IMR-90 (cell line): Measurements from ENCODE around the gene NUDT16.

Experiments used
- CHD1 ChIP-seq: IDR thresholded peaks from 2 replicates; pipeline ENCODE4 v1.6.1; 2012; ENCODE audit warnings: low read depth, low read length, improper control_type of control experiment
- CTCF ChIP-seq: conservative IDR thresholded peaks from 2 replicates; pipeline ENCODE4 v1.5.1; 2012; ENCODE audit warnings: mild to moderate bottlenecking, low read depth, low read length, improper control_type of control experiment
- POLR2A ChIP-seq: IDR thresholded peaks from 2 replicates; pipeline ENCODE4 v1.6.1; 2012; ENCODE audit warnings: mild to moderate bottlenecking, low read depth, low read length
- RCOR1 ChIP-seq: IDR thresholded peaks from 2 replicates; pipeline ENCODE4 v1.6.1; 2012; ENCODE audit warnings: mild to moderate bottlenecking, low read length, improper control_type of control experiment; ENCODE audit not compliant: insufficient replicate concordance

- TF ChIP-seq CTCF = no peak
- no peak for TF ChIP-seq POLR2A
- TF ChIP-seq CHD1 = no peak
- no peak for TF ChIP-seq RCOR1
Observed at GRCh38 chr3:131397889-131398288, 16.3 kb downstream of the NUDT16 start.
